MM.1S (cell line): Measurements from ENCODE around the gene TMEM161A.

Experiments used
- CTCF ChIP-seq: fragments of 300-600 bp; sonication (generic); IDR thresholded peaks from 2 replicates; pipeline ENCODE4 v1.5.1; 2016; ENCODE audit warnings: antibody characterized with exemption, low read length, mixed read lengths
- EZH2 ChIP-seq: fragments of 300-600 bp; sonication (generic); optimal IDR thresholded peaks from 2 replicates; pipeline ENCODE3; 2017; ENCODE audit warnings: low read depth, mild to moderate bottlenecking, antibody characterized with exemption, low read length, mixed read lengths
- EZH2phosphoT487 ChIP-seq: fragments of 300-600 bp; sonication (generic); IDR thresholded peaks from 2 replicates; pipeline ENCODE4 v1.6.1; 2018; ENCODE audit warnings: antibody characterized with exemption, low read length

DNA sequence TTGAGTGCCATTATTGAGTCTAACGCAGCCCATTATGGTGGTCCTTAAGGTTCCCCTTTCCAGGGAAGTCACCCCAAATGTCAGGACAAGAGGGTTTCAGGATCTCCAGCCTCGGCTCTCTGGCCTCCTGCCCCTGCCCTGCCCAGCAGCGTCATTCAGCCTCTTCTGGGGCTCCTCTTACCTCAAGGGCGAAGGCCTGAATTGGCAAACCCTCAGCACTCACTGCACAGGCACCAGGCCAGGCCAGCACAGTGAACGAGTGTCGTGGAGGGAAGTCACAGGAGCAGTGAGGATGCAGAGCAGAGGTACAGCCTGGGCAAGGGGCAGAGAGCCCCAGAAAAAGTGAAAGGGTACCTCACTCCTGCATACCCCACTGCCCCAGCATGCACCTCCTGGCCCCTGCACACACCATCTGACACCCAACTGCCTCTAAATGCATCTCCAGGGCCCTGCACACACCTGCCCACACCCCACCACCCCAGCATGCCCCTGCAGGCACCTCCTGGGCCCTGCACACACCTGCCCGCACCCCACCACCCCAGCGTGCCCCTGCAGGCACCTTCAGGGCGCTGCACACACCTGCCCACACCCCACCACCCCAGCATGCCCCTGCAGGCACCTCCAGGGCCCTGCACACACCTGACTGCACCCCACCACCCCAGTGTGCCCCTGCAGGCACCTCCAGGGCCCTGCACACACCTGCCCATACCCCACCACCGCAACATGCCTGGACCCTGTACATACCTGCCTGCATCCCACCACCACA, 54.7 kb downstream of the TMEM161A start:
- TF ChIP-seq CTCF (no peak), EZH2phosphoT487 (no peak), EZH2 (no peak)
